OCI-LY3 (cell line): ENCODE results near the gene ADSS1.
"Not testable (repeated sequence)": the region's sequence is repeated elsewhere in the genome, so short reads cannot be mapped to it uniquely, and the experiment has no call there.

Experiments used
- H2AFZ ChIP-seq: fragments of 200-600, 300-600 bp; shearing (Covaris generic); 2 replicates; pipeline ENCODE4 v1.6.0; 2014; ENCODE audit warnings: antibody characterized with exemption, low read depth, low read length
- H3K27ac ChIP-seq: fragments of 200-600, 300-600 bp; sonication (generic); 2 replicates; pipeline ENCODE4 v1.5.1; 2014; ENCODE audit warnings: mild to moderate bottlenecking, low read length, moderate library complexity, mixed read lengths
- H3K27me3 ChIP-seq: fragments of 200-600, 300-600 bp; sonication (generic); 2 replicates; pipeline ENCODE4 v1.6.1; 2014; ENCODE audit warnings: low read depth, low read length, mixed read lengths
- H3K36me3 ChIP-seq: fragments of 200-600, 300-600 bp; sonication (generic); replicated peaks from 2 replicates; pipeline ENCODE3; 2014; ENCODE audit warnings: low read depth, low read length, mixed read lengths
- H3K4me1 ChIP-seq: fragments of 300-600, 200-600 bp; sonication (generic); 2 replicates; pipeline ENCODE4 v1.6.1; 2014; ENCODE audit warnings: low read length, mixed read lengths
- H3K4me2 ChIP-seq: fragments of 200-600, 300-600 bp; sonication (generic); 2 replicates; pipeline ENCODE4 v1.6.1; 2014; ENCODE audit warnings: low read length, mixed read lengths
- H3K4me3 ChIP-seq: fragments of 300-600, 200-600 bp; sonication (generic); 2 replicates; pipeline ENCODE4 v1.5.1; 2014; ENCODE audit warnings: antibody characterized with exemption, mild to moderate bottlenecking, low read length, moderate library complexity
- H3K79me2 ChIP-seq: fragments of 300-600, 200-600 bp; shearing (Covaris generic); 2 replicates; pipeline ENCODE4 v1.6.1; 2014; ENCODE audit warnings: mild to moderate bottlenecking, low read length, mixed read lengths
- H3K9ac ChIP-seq: fragments of 300-600, 200-600 bp; shearing (Covaris generic); 2 replicates; pipeline ENCODE4 v1.6.0; 2014; ENCODE audit warnings: mild to moderate bottlenecking, low read length, moderate library complexity
- H3K9me3 ChIP-seq: fragments of 200-600, 300-600 bp; shearing (Covaris generic); 2 replicates; pipeline ENCODE4 v1.6.1; 2014; ENCODE audit warnings: low read length, mixed read lengths; ENCODE audit not compliant: insufficient read depth
- H4K20me1 ChIP-seq: fragments of 200-600, 300-600 bp; sonication (generic); 2 replicates; pipeline ENCODE4 v1.6.1; 2016; ENCODE audit warnings: low read length, mixed read lengths; ENCODE audit not compliant: insufficient read depth
- EZH2phosphoT487 ChIP-seq: fragments of 200-600 bp; shearing (Covaris generic); IDR thresholded peaks from 2 replicates; pipeline ENCODE4 v1.6.1; 2018; ENCODE audit warnings: antibody characterized with exemption, mixed run types, low read depth
- TF ChIP-seq, protein P1 (sequence below): fragments of 200-600, 300-600 bp; sonication (generic); IDR thresholded peaks from 2 replicates; pipeline ENCODE4 v1.5.1; 2014; ENCODE audit warnings: antibody characterized with exemption, low read length, low read depth

The ADSS1 gene

GRCh38 chr14:104746934-104747481 is 23.0 kb downstream of the ADSS1 start:
- Histone ChIP-seq H3K9me3 (no peaks in the 10 kb centered on the region), H3K79me2 (peaks cover under 1% of the 10 kb centered on the region; the same call in 1 of the 2 replicates), H4K20me1 (no peaks in the 10 kb centered on the region), H3K4me2 (no peak overlapping the region), H2AFZ (no peak overlapping the region), H3K9ac (no peak overlapping the region), H3K27me3 (no peaks in the 10 kb centered on the region), H3K4me1 (peaks cover 6% of the 10 kb centered on the region; the same call in 1 of the 2 replicates), H3K27ac (no peak overlapping the region), H3K36me3 (no peaks in the 10 kb centered on the region), H3K4me3 (no peak overlapping the region)
- TF ChIP-seq, protein P1, sequence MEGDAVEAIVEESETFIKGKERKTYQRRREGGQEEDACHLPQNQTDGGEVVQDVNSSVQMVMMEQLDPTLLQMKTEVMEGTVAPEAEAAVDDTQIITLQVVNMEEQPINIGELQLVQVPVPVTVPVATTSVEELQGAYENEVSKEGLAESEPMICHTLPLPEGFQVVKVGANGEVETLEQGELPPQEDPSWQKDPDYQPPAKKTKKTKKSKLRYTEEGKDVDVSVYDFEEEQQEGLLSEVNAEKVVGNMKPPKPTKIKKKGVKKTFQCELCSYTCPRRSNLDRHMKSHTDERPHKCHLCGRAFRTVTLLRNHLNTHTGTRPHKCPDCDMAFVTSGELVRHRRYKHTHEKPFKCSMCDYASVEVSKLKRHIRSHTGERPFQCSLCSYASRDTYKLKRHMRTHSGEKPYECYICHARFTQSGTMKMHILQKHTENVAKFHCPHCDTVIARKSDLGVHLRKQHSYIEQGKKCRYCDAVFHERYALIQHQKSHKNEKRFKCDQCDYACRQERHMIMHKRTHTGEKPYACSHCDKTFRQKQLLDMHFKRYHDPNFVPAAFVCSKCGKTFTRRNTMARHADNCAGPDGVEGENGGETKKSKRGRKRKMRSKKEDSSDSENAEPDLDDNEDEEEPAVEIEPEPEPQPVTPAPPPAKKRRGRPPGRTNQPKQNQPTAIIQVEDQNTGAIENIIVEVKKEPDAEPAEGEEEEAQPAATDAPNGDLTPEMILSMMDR: no peak
- no peak for TF ChIP-seq EZH2phosphoT487

- Histone ChIP-seq H3K4me1 (peaks cover 8% of the 10 kb centered on the region; the same call in 1 of the 2 replicates), H3K4me3 (no peak overlapping the region), H3K9me3 (no peaks in the 10 kb centered on the region), H3K9ac (no peak overlapping the region), H3K4me2 (no peak overlapping the region), H2AFZ (no peak overlapping the region), H3K36me3 (no peaks in the 10 kb centered on the region), H4K20me1 (no peaks in the 10 kb centered on the region), H3K27ac (no peak overlapping the region), H3K79me2 (peaks cover 4% of the 10 kb centered on the region; the same call in 1 of the 2 replicates), H3K27me3 (no peaks in the 10 kb centered on the region)
- TF ChIP-seq, protein P1: no peak
- no peak for TF ChIP-seq EZH2phosphoT487
Measured at GRCh38 chr14:104747876-104748275, 23.8 kb downstream of the ADSS1 start.

DNA sequence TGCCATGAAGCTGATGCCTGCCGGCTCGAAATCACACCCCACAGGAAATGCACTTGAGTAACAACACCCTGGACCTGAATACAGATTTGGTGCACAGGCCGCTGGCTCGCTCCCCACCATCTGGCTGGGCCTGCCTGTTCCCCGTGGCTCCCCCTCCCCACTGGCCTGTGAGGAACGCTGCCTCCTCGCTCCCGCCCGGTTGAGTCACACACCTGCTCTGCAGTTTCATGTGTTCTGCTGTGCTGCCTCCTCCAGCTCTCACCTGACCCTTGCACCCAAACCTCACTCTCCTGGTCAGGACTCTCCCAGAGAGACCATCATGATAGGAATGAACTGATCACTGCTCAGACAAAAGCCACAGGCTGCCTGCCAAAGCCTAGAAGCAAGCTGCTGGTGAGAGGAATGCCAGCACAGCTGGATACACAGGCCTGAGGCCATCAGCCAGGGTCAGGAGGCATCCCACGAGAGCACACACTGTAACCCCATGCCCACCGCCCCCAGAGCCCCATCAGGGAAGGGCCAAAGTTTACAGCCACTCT is 25.2 kb downstream of the ADSS1 start:
- H3K4me1 ChIP-seq: peaks cover 14% of the 10 kb centered on the region
- H3K27ac ChIP-seq: no peak overlapping the region
- H3K4me3 ChIP-seq: no peak overlapping the region
- H2AFZ ChIP-seq: no peak overlapping the region
- TF ChIP-seq EZH2phosphoT487: no peak
- peaks cover 16% of the 10 kb centered on the region for H3K79me2 ChIP-seq
- H3K4me2 ChIP-seq: no peak overlapping the region
- H3K9ac ChIP-seq: no peak overlapping the region
- H3K36me3 ChIP-seq: no peaks in the 10 kb centered on the region
- no peaks in the 10 kb centered on the region for H4K20me1 ChIP-seq
- H3K27me3 ChIP-seq: no peaks in the 10 kb centered on the region
- H3K9me3 ChIP-seq: no peaks in the 10 kb centered on the region

- Histone ChIP-seq H3K79me2 (peaks cover 26% of the 10 kb centered on the region), H3K36me3 (no peaks in the 10 kb centered on the region), H3K27me3 (no peaks in the 10 kb centered on the region), H2AFZ (no peak overlapping the region), H3K4me3 (no peak overlapping the region), H4K20me1 (no peaks in the 10 kb centered on the region), H3K9me3 (no peaks in the 10 kb centered on the region), H3K9ac (no peak overlapping the region), H3K4me1 (peaks cover 23% of the 10 kb centered on the region), H3K27ac (no peak overlapping the region), H3K4me2 (no peak overlapping the region)
- TF ChIP-seq, protein P1: no peak
- TF ChIP-seq EZH2phosphoT487: no peak
Measured at GRCh38 chr14:104750056-104750752, 26.2 kb downstream of the ADSS1 start.

GRCh38 chr14:104750753-104751057 is 26.7 kb downstream of the ADSS1 start:
- H3K4me3 ChIP-seq, H3K4me2 ChIP-seq, H3K36me3 ChIP-seq, H3K27ac ChIP-seq, H3K9ac ChIP-seq, H2AFZ ChIP-seq, H3K9me3 ChIP-seq, H3K27me3 ChIP-seq, H4K20me1 ChIP-seq: not testable (repeated sequence)
- H3K79me2 ChIP-seq: peaks cover 31% of the 10 kb centered on the region
- peaks cover 23% of the 10 kb centered on the region for H3K4me1 ChIP-seq
